HG03159 (cell line): ENCODE data around the gene UGT1A4.
"Not testable (repeated sequence)": the region's sequence is repeated elsewhere in the genome, so short reads cannot be mapped to it uniquely, and the experiment has no call there.

Experiments used
- ATAC-seq: cut with Tn5 transposase; IDR thresholded peaks from one replicate; pipeline ENCODE4 v1.9.1; 2021; ENCODE audit warnings: mild to moderate bottlenecking, moderate library complexity; ENCODE audit not compliant: unreplicated experiment

UGT1A4 gene

DNA sequence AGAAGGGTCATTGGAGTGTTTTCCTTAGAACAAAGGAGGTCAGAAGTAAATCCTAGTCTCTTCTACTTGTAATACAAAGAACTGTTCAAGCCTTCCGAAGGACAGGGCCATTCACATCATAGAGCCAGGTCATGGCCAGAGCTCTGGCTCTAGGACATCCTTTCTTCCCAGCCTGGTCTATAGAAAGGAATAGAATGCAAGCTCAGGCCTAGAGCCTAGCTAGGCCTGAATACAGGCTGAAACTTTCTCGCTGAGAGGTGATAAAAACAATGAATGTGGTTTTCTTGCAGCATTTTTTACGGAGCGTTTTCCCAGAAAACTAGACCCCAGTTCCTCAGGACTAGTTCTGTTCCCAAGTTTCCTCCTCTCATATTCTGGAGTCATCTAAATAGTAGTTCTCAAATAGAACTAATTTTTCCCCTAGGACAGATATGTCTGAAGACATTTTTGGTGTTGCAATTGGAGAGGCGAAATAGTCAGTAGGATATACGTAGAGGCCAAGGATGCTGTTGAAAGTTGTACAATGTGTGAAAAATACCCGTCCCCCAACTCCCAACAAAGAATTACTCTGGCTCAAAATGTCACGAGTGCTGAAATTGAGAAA, 19.0 kb upstream of the UGT1A4 start:
- ATAC-seq = no peak

DNA sequence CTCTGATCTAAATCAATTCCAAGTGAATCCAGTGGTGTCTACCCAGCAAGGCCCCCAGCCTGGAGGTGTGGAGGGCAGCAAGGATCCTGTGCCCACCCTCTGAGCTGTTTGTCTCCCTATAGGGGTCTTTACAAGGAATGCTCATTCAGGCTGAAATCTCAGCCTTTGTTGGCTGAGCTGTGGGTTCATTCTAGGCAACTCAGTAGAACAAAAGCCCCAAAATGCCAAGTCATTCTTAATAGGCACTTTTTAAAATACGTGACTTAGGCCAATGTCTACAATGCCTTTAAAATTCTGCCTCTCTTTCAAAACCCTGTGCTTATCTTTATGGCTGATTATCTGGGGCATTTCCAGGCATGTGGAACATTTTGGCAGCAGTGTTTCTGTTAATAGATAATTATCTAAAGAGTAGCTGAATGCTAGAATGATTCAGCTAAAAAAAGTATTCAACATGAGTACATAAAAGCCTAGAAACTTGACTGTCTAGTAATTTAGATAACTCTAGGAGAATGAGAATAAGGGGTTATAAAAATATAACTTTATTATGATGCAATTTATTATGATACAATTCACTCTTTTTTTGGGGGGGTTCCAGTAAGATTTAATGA, 18.4 kb upstream of the UGT1A4 start:
- no peak for ATAC-seq

DNA sequence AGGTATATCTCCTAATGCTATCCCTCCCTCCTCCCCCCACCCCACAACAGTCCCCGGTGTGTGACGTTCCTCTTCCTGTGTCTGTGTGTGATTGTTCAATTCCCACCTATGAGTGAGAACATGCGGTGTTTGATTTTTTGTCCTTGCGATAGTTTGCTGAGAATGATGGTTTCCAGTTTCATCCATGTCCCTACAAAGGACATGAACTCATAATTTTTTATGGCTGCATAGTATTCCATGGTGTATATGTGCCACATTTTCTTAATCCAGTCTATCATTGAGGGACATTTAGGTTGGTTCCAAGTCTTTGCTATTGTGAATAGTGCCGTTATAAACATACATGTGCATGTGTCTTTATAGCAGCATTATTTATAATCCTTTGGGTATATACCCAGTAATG, 17.7 kb upstream of the UGT1A4 start:
- not testable (repeated sequence) for ATAC-seq

DNA sequence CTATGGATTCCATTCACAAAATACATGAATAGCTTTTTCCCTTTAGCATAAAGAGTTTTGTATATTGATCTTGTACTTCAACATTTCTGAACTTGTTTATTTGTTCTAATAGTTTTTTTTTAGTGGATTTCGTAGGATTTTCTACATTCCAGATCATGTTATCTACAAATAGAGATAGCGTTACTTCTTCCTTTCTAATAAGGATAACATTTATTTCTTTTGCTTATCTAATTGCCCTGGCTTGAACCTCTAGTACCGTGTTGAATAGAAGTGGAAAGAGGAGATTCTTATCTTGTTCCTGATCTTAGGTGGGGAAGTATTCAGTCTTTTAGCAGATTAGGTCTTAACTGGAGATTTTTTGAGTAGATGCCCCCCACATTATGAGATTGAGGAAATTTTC, 16.3 kb upstream of the UGT1A4 start:
- ATAC-seq = no peak

DNA sequence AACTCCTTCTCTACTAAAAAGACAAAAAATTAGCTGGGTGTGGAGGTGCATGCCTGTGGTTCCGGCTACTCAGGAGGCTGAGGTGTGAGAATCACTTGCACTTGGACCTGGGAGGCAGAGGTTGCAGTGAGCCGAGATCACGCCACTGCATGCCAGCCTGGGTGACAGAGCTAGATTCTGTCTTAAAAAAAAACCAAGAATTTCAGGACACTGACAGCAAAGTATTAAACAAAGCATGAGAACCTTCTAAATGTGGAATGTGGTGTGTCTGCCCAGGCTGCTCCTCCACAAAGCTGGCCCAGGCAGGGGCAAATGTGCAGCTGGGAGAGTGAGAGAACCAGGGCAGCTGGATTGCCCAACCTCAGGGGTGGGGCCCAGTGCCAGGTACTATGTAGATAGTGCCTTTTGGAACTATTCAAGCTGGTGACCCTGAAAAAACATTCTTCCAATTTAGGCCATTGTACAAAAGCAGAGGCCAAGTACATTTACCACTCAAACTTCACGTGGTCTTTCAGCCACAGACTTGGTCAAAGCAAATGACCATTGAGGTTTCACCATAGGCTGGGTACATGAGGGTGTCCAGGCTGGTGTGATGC, 12.5 kb upstream of the UGT1A4 start:
- ATAC-seq = no peak

DNA sequence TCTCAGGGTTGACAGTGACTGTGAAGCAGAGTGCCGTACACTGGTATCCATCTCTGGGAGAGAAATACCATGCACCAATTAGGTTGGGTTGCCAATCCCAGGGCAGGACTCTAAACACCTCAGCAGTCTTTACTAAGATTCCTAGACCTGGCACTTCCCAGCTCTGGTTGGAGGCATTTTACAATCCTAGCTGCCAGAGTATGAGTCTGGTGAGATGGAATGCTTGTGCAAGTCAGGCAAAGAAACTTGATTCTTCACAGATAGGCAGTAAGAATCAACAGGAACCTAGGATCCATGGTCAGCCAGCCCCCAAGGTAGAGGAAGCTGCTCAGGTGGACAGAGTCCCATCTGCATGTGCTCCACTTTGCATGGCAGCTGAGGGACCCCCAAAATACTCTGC, 11.8 kb upstream of the UGT1A4 start:
- no peak for ATAC-seq

DNA sequence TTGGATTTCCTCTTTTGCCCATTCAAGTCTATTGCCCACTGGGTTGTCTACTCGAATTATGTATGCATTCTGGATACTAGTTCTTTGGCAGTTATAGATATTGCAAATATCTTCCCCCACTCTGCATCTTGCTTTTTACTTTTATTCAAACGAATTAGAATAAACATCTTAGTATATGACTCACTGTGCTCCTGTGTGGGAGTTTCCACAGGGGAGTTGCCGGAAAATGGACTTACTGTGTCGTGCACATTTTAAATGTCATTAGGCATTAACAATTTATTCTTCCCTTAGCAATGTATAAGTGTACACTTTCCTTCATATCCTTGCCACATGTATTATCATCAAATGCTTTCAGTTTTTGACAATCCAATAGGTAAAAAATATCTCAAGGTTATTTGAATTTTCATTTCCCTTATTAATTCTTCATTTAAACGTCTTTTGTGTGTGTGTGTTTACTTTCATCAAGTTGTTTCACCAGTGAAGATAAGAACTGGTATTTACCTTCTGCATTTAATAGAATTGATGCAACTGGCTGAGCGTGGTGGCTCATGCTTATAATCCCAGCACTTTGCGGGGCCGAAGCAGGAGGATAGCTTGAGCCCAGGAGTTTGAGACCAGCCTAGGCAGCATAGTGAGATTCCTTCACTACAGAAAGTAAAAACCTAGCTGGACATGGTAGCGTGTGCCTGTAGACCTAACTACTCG, 10.4 kb upstream of the UGT1A4 start:
- no peak for ATAC-seq

DNA sequence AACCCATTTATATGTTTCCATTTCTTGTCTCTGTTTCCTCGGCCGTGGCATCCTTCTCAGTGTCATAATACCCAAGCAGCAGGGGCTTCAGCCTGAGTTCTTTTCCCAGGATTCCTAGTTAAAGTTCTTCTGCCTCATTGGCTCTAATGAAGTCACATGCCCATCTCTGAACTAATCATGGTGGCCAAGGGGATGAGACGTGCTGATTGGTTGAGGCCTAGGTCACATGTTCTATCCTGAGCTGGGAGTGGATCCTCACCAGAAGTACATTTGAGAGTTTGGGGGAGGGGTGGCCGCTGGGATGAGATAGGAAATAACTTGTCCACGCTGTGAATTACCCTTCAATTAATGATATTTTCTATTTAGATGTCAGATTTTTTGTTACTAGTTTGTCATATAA, 9.6 kb upstream of the UGT1A4 start:
- no peak for ATAC-seq

DNA sequence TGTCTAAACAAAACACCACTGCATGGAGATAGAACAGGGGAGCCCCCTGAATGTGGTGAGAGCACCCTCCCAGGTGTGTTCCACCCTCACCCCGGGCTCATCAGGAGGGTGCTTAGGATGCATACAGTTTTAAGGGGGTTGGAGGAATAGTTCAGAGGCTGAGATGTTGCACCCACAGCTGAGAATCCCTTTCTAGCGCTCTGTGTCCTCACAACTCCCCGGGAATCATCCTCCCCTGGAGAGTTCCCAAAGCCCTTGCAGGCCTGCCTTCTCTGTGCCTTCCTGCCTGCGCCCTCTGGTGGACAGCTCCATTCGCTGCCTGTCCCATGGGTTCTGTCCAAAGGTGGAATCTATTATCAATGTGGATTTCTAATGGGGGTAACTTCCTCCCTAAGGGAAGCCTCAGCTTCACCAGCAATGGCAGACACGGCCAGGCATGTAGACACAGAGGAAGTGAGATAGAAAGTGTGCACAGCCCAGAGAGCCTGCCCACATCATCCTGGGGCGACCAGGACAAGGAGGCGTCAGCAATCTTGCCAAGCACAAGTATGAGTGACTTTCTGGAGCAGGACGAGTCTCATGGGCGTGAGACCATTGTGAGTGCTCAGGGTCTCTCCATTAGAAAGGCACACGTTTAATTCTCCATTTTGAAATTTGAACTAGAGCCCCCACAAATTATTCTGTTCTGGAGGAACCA, 7.1 kb upstream of the UGT1A4 start:
- no peak for ATAC-seq

DNA sequence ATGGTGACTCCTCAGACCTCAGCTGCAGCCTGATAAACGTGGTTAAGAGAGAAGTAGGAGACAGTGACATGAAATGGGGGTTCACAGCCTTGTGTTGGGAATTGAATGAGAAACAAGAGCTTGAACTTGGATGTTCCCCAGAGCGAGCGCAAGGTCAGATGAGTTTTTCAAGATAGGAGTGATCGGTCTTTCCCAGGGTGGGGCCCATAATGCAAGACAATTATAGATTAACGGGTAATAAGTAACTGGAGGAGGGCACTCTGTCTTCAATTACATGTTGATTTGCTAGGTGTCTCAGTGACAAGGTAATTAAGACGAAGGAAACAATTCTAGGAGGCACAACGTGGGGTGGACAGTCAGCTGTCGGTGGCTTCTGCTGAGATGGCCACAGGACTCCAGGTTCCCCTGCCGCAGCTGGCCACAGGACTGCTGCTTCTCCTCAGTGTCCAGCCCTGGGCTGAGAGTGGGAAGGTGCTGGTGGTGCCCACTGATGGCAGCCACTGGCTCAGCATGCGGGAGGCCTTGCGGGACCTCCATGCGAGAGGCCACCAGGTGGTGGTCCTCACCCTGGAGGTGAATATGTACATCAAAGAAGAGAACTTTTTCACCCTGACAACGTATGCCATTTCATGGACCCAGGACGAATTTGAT, 5.8 kb upstream of the UGT1A4 start, which contains the start of gene UGT1A5:
TSS of gene UGT1A5 (plus strand) at position 297 of the 651 bp plus-strand sequence. CDS start at position 382, 85 bp downstream.
- ATAC-seq = no peak

DNA sequence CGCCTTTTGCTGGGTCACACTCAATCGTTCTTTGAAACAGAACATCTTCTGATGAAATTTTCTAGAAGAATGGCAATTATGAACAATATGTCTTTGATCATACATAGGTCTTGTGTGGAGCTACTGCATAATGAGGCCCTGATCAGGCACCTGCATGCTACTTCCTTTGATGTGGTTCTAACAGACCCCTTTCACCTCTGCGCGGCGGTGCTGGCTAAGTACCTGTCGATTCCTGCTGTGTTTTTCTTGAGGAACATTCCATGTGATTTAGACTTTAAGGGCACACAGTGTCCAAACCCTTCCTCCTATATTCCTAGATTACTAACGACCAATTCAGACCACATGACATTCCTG, 5.3 kb upstream of the UGT1A4 start:
- ATAC-seq = no peak

DNA sequence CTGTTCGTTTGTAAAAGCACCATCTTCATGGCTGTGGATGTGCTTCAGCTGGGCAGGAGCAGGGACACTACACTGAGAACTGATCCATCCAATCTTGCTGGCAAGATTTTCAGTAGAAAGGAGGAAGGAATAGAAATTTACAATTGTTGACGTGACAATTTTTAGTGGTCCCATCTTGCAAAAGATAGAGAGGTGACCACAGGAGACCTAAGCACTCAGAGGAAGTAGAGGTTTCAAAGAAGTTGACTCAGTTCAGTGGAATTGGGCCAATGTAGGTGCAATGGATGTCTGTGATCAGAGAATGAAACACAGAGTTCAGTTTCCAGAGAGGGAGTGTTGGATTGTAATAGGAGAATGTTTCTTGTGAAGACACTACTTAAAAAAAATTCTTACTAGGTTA, 4.4 kb upstream of the UGT1A4 start:
- ATAC-seq = no peak

DNA sequence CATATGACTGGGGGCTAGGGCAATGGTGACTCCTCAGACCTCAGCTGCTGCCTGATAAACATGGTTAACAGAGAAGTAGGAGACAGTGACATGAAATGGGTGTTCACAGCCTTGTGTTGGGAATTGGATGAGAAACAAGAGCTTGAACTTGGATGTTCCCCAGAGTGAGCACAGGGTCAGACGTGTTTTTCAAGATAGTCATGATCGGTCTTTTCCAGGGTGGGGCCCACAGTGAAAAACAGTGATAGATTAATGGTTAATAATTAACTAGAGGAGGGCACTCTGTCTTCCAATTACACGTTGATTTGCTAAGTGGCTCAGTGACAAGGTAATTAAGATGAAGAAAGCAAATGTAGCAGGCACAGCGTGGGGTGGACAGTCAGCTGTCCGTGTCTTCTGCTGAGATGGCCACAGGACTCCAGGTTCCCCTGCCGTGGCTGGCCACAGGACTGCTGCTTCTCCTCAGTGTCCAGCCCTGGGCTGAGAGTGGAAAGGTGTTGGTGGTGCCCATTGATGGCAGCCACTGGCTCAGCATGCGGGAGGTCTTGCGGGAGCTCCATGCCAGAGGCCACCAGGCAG, 10.3 kb downstream of the UGT1A4 start, which contains the start of gene UGT1A3:
TSS of gene UGT1A3 (plus strand) at position 320 of the 579 bp plus-strand sequence. CDS start at position 405, 85 bp downstream.
- no peak for ATAC-seq

DNA sequence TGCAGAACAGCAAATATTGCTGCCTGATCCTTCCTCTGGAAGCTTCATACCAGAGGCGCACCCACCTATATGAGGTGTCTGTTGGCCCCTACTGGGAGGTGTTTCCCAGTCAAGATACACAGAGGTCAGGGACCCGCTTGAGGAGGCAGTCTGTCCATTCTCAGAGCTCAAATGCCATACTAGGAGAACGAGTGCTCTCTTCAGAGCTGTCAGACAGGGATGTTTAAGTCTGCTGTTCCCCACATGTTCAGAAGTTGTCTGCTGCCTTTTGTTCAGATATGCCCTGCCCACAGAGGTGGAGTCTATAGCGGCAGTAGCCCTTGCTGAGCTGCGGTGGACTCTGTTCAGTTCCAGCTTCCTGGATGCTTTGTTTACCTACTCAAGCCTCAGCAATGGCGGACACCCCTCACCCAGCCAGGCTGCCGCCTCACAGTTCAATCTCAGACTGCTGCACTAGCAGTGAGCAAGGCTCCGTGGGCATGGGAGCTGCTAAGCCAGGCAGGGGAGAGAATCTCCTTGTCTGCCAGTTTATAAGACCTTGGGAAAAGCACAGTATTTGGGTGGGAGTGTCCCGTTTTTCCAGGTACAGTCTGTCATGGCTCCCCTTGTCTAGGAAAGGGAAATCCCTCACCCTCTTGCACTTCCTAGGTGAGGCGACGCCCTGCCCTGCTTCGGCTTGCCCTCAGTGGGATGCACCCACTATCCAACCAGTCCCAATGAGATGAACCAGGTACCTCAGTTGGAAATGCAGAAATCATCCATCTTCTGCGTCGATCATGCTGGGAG, 18.5 kb downstream of the UGT1A4 start:
- ATAC-seq = not testable (repeated sequence)

DNA sequence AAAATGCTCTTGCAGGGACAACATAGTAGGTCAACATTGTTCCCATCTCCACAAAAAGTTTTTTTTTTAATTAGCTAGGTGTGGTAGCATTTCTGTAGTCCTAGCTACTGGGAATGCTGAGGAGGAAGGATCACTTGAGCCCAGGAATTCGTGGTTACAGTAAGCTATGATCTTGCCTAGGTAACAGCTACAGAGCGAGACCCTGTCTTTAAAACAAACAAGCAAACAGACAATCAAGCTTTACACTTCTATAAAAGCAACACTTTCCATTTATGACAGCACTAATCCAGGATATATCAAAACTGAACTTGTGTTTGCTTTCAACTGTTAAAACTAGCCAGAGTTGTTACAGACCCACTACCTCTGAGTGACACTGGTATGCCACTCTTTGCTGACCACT, 22.3 kb downstream of the UGT1A4 start:
- ATAC-seq = no peak

DNA sequence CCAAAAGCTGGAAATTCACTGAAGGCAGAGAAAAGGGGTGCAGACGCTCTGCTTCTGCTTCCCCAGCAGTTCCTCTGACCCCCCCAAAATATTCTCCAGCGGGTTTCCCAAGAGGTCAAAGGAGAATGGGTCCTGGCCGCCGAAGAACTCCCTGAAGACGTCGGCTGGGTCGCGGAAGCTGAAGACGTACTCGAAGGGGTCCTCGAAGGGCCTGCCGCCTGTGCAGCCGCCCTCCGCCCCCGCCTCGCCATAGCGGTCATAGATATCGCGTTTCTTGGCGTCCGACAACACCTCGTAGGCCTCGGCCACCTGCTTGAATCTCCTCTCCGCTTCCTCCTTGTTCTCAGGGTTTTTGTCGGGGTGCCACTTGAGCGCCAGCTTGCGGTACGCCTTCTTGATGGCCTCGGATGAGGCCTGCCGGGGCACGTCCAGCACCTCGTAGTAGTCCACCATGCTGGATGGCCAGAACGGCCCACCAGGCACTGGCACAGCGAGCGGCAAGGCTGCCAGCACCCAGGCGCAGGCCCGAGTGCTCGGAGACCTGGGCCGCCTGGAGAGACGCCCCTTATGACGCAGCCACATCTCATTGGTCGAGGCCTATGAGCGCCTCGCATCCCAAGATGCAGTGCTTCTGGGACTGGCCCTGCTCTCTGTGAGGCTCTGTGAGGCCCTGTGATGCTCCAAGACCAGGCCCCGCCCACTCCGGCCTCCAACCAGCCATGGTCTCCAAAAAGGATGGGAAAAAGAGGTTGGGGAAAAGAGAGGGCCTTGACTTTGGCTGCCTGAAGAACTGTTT, 25.1 kb downstream of the UGT1A4 start:
- ATAC-seq = no peak

DNA sequence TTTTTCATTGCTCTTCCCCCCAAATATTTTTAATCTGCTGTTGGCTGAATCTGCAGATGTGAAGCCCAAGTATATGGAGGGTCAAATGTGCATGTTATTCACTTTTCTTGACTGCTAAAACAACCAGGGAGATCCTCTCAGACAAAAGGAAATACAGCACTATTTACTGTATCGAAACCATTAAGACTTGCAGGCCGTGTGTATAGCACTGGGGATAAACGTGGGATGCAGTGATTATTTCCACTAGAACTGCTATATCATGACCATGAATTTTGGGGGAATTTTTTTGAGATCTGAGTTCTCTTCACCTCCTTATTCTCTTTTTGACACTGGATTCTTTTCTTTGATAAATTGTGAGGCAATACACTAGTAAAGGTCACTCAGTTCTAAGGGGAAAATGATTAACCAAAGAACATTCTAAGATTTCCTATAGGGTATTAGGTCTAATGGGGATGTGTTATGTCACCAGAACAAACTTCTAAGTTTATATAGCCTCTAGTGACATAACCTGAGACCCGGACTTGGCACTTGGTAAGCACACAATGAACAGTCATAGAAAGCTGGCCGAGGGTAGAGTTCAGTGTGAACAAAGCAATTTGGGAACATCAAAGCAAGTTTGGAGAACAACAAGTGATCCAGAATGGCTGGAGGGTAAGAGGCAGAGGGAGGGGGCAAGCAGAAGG, 26.7 kb downstream of the UGT1A4 start:
- ATAC-seq = no peak

DNA sequence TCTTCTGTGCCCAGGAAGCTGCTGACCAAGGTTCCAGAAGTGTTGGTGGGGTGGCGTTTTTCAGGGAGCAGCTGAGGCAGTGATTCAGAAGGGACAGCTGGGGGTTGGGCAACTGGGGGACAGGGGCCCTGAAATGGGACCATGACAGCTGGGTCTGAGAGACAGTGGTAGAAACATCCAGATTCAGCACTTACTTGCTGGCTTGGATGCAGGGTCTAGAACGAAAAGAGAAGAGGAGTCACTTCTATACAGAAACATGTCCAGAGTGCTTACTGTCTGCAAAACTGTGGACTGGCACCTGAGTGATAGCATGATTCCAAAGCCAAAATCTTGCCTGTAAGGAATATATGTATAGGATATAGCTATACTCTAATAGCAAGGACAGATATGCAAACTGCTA, 27.3 kb downstream of the UGT1A4 start:
- ATAC-seq = not testable (repeated sequence)
